ENCODE measurements around the gene SLC7A5. TPM values are rescaled to one million over a fixed set of nuclear protein-coding genes. Genes with fewer than 3 reads are reported as not detected.

Gene SLC7A5
- total and polyA plus RNA-seq, 2 donors (not counting 3 experiments of a cell fraction or from before 2014, with no cell fraction given): 14.1 to 29.2 TPM

DNA sequence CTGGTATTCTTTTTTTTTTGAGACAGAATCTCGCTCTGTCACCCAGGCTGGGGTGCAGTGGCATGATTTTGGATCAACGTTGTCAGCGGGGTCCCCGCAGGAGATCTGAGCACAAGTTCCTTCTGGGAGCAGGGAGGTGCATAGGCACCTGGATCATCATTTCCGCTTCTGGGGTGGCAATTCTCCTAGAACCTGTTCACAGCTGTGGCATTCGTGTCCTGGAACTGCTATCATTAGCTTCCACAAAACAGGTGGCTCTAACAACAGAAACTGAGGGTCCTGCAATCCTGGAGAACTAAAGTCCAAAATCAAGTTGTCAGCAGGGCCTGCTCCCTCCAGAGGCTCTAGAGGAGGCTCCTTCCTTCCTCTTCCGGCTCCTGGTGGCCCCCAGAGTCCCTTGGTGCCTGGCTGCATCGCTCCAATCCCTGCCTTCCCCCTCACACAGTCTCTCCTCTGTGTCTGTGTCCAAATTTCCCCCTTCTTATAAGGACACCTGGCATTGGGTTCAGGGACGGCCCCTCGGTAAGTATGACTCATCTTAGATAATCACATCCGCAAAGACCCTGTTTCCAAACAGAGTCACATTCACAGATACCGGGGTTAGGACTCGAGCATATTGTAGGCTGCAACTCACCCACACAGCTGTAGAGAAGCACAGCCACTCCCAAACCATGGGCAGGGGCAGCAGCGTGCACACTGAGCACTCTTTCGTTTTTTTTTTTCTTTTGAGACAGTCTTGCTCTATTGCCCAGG is 60.0 kb downstream of the SLC7A5 start:
- BruUV-seq (replicated peaks): no TSS peak

DNA sequence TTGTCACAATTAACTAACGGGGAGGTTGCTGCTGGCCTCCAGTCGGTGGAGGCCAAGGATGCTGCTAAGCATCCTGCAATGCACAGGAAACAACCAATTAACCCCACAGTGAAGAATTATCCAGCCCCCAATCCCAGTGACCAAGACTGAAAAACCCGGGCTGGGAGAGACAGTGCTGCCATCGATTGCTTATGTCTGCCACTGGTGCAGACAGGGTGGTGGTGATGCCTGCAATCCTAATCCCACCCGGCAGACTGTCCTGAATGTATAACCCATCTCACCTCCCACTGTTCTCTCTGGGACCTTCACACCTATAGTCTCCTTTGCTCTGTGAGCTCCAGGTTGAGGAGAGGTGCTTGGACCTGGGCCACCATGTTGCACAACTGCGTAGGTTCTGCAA is 61.2 kb downstream of the SLC7A5 start:
- no peak overlapping the region for H2AFZ ChIP-seq (ENCODE audit: low read depth, low read length)
- no peak overlapping the region for H3K27ac ChIP-seq (ENCODE audit: insufficient read depth, low read depth, low read length)
- no peak for TF ChIP-seq JUN (IDR thresholded peaks at IDR 0.05; ENCODE audit: borderline replicate concordance, insufficient read depth, insufficient read length, low read depth)
- no peak for TF ChIP-seq POLR2A (IDR thresholded peaks at IDR 0.05; ENCODE audit: low read depth, low read length)
- TF ChIP-seq GATA2 (IDR thresholded peaks at IDR 0.05; ENCODE audit: insufficient read depth, insufficient read length, low read depth, low read length): no peak
- TF ChIP-seq FOS (IDR thresholded peaks at IDR 0.05; ENCODE audit: borderline replicate concordance, insufficient read depth, low read length): no peak
- TF ChIP-seq MYC (IDR thresholded peaks at IDR 0.05; ENCODE audit: low read depth, low read length): no peak
- intact Hi-C loops (cut with micrococcal nuclease): no loop called here
- no peak overlapping the region for H3K9ac ChIP-seq (replicated peaks; ENCODE audit: extremely low read depth, insufficient read depth, low read length)
- H3K4me1 ChIP-seq (ENCODE audit: control insufficient read depth, extremely low read depth, insufficient read depth, low read length): peaks cover 6% of the 10 kb centered on the region
- no peak overlapping the region for H3K4me3 ChIP-seq (replicated peaks in 1 of 3; ENCODE audit: insufficient read depth in 1 of 3, low read depth in 1 of 3, low read length in 3 of 3)
- no peaks in the 10 kb centered on the region for H3K36me3 ChIP-seq (ENCODE audit: control insufficient read depth in 2 of 2, extremely low read depth in 1 of 2, insufficient read depth in 2 of 2, low read length in 2 of 2)
- CTCF ChIA-PET: interaction anchor here (1.2 to 3.5 kb wide), 4 partner anchors 27 to 64 kb away, joined by 5 to 32 read pairs (median 8); no protein-coding TSS in a partner anchor
- DNase-seq (ENCODE audit: low read depth, low spot score): no peak
- H3K9me3 ChIP-seq (replicated peaks; ENCODE audit: control insufficient read depth, insufficient read depth, low read length): no peaks in the 10 kb centered on the region
- FAIRE-seq: no peak
- dilution Hi-C loops (cut with MboI; ENCODE audit: extremely low pct_ligation_motif_present, low sequenced_read_pairs): no loop called here
- H3K9me1 ChIP-seq (replicated peaks; ENCODE audit: control insufficient read depth, extremely low read depth, insufficient read depth, low read length): no peaks in the 10 kb centered on the region
- no peaks in the 10 kb centered on the region for H4K20me1 ChIP-seq (replicated peaks; ENCODE audit: control insufficient read depth, extremely low read depth, insufficient read depth, low read length)
- POLR2A ChIA-PET: no interaction called here
- no peak overlapping the region for H3K4me2 ChIP-seq (ENCODE audit: insufficient read depth, low read length)
- no peaks in the 10 kb centered on the region for H3K79me2 ChIP-seq (ENCODE audit: control insufficient read depth, insufficient read depth, low read length)
- H3K27me3 ChIP-seq (ENCODE audit: control insufficient read depth in 2 of 2, insufficient read depth in 2 of 2, low read length in 2 of 2): no peaks in the 10 kb centered on the region
- BruUV-seq (replicated peaks): no TSS peak

More for the DNA sequence above, 60.0 kb downstream of the SLC7A5 start:
- POLR2A ChIA-PET: no interaction called here
- Histone ChIP-seq H3K36me3 (ENCODE audit: control insufficient read depth in 2 of 2, extremely low read depth in 1 of 2, insufficient read depth in 2 of 2, low read length in 2 of 2) (no peaks in the 10 kb centered on the region), H3K79me2 (ENCODE audit: control insufficient read depth, insufficient read depth, low read length) (no peaks in the 10 kb centered on the region), H3K4me1 (ENCODE audit: control insufficient read depth, extremely low read depth, insufficient read depth, low read length) (peaks cover 6% of the 10 kb centered on the region), H3K4me2 (ENCODE audit: insufficient read depth, low read length) (no peak overlapping the region), H3K4me3 (replicated peaks in 1 of 3; ENCODE audit: insufficient read depth in 1 of 3, low read depth in 1 of 3, low read length in 3 of 3) (no peak overlapping the region), H3K9ac (replicated peaks; ENCODE audit: extremely low read depth, insufficient read depth, low read length) (no peak overlapping the region), H4K20me1 (replicated peaks; ENCODE audit: control insufficient read depth, extremely low read depth, insufficient read depth, low read length) (no peaks in the 10 kb centered on the region), H3K27ac (ENCODE audit: insufficient read depth, low read depth, low read length) (no peak overlapping the region), H3K9me1 (replicated peaks; ENCODE audit: control insufficient read depth, extremely low read depth, insufficient read depth, low read length) (no peaks in the 10 kb centered on the region), H3K27me3 (ENCODE audit: control insufficient read depth in 2 of 2, insufficient read depth in 2 of 2, low read length in 2 of 2) (no peaks in the 10 kb centered on the region), H3K9me3 (replicated peaks; ENCODE audit: control insufficient read depth, insufficient read depth, low read length) (no peaks in the 10 kb centered on the region), H2AFZ (ENCODE audit: low read depth, low read length) (no peak overlapping the region)
- intact Hi-C loops (cut with micrococcal nuclease) (no loop called here), dilution Hi-C loops (cut with MboI; ENCODE audit: extremely low pct_ligation_motif_present, low sequenced_read_pairs) (no loop called here)
- peak; percentile 7 for DNase-seq (ENCODE audit: low read depth, low spot score)
- FAIRE-seq: no peak
- CTCF ChIA-PET: no interaction called here
- TF ChIP-seq POLR2A (IDR thresholded peaks at IDR 0.05; ENCODE audit: low read depth, low read length) (no peak), JUN (IDR thresholded peaks at IDR 0.05; ENCODE audit: borderline replicate concordance, insufficient read depth, insufficient read length, low read depth) (peak; percentile 33), FOS (IDR thresholded peaks at IDR 0.05; ENCODE audit: borderline replicate concordance, insufficient read depth, low read length) (no peak)
- TF ChIP-seq, protein P1, sequence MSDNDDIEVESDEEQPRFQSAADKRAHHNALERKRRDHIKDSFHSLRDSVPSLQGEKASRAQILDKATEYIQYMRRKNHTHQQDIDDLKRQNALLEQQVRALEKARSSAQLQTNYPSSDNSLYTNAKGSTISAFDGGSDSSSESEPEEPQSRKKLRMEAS (IDR thresholded peaks at IDR 0.05; ENCODE audit: insufficient read depth, insufficient read length): no peak
